Measurements from ENCODE around the gene CENPL.
"Not testable (repeated sequence)": the region's sequence is repeated elsewhere in the genome, so short reads cannot be mapped to it uniquely, and the experiment has no call there.

The CENPL gene

DNA sequence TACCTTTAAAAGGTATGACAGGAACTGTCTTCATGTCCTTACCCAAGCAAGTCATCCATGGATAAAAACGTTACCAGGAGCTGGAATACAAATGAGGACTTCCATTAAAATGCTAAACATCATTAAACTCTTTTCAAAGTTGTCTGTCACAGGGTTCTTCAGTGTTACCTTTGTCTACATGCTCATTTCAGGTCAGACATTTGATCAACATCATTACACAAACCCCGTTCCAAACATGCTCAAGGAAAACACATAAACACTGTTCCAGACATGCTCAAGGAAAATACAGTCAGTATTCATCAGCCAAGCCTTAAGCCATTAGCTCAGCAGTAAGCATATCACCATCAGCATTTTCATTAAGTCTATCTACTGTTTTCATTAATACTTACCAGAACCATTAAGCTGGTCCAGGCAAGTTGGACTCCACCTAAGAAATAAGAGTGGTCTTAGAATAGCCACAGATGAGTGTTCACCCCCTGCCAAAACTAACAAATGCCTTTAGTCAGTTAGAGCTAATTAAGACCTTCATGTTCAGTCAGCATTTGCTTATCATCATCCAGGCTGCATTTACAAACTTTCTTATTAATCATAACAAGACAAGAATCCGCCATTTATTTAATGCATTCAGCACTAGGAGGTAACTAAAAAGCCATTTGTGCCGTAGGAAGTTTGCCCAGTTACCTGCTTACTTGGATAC lies 40.9 kb upstream of the CENPL start:
- Histone ChIP-seq H3K9me3 (ENCODE audit: control insufficient read depth, low read length) (no peaks in the 10 kb centered on the region), H3K27me3 (ENCODE audit: control insufficient read depth, insufficient read depth, low read length, poor library complexity, severe bottlenecking) (no peaks in the 10 kb centered on the region), H3K27ac (ENCODE audit: insufficient read depth, low read depth, low read length, poor library complexity, severe bottlenecking) (no peak overlapping the region), H3K4me1 (ENCODE audit: control insufficient read depth, insufficient read depth, low read length) (peaks cover 12% of the 10 kb centered on the region), H3K4me3 (ENCODE audit: insufficient read depth, low read depth, low read length) (peak overlapping the region; percentile 92), H3K36me3 (ENCODE audit: control insufficient read depth, insufficient read depth, low read length) (peaks cover 32% of the 10 kb centered on the region)
- 52 to 53% methylated on average over 4 of the region's 4 CpGs for WGBS, 2 experiments

DNA sequence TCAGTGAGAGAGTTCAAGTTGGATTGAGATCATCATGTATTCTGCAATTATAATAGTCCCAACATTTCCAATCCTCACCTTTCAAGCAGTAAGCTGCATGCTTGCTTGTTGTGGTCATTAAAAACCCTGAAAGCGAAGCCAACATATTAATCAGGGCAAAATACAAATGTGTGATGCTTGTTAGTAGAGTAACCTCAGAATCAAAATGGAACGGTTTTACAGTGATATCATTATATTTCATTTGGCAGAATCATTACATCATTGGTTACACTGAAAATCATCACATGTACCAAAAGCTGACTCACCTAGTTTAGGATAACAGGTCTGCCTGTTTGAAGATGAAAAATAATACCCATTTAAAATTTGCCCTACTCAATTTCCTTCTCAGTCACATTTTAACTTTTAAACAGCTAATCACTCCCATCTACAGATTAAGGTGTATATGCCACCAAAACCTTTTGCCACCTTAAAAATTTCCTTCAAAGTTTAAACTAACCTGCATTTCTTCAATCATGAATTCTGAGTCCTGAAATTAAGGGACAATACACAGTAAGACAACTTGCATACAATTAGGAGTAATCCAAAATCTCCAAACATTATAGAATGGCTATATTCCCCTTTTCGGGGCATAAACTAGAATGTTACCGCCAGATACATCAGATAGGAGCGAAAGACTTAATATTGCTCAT lies 39.6 kb upstream of the CENPL start:
- peak overlapping the region; percentile 14 for H3K4me3 ChIP-seq (ENCODE audit: insufficient read depth, low read depth, low read length)
- H3K36me3 ChIP-seq (ENCODE audit: control insufficient read depth, insufficient read depth, low read length), result peaks cover 32% of the 10 kb centered on the region
- H3K4me1 ChIP-seq (ENCODE audit: control insufficient read depth, insufficient read depth, low read length), result peaks cover 12% of the 10 kb centered on the region
- H3K27ac ChIP-seq (ENCODE audit: insufficient read depth, low read depth, low read length, poor library complexity, severe bottlenecking), result no peak overlapping the region
- whole genome bisulfite sequencing, 2 experiments, result 94 to 96% methylated on average over 5 of the region's 5 CpGs
- no peaks in the 10 kb centered on the region for H3K9me3 ChIP-seq (ENCODE audit: control insufficient read depth, low read length)
- no peaks in the 10 kb centered on the region for H3K27me3 ChIP-seq (ENCODE audit: control insufficient read depth, insufficient read depth, low read length, poor library complexity, severe bottlenecking)

DNA sequence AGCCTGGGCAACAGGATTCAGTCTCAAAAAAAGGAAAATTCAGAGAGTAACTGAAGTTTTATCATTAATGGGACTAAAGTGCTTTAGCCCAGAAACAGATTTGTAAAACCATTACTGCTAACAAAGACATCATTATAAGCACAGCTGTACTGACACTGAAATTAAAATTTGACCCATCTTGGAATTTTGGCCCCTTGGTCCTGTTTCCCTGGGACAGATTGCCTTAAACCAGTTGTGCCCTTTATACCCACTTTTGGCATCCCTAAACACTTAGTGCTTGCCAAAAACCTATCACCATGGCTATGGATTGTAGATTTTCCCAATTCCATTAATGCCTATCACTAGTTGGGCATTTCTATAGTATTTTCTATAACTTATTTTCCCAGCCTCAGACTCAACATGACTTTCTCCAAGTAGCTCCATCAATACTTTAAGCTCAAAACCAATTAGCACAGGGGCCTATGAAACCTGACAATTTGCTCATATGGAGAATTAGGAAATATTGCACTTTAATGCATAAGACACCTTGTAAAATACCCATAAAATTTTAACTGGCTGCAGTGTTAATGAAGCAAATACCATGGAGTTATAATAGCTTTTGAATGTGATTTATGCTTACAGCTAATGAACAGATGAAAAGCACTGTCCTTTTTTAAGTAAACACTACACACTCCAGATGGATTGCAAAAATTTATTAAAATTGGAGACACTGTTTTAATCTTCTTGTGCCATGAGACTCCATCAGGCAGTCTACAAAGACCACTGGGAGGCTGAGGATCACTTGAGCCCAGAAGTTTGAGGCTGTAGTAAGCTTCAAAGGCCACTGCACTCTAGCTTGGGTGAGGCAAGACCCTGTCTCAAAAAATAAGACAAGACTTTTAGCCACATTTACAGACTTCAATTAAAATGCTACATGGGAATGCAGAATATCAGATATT lies 38.8 kb upstream of the CENPL start:
- Histone ChIP-seq H3K4me3 (ENCODE audit: insufficient read depth, low read depth, low read length) (no peak overlapping the region), H3K36me3 (ENCODE audit: control insufficient read depth, insufficient read depth, low read length) (peaks cover 35% of the 10 kb centered on the region), H3K9me3 (ENCODE audit: control insufficient read depth, low read length) (no peaks in the 10 kb centered on the region), H3K4me1 (ENCODE audit: control insufficient read depth, insufficient read depth, low read length) (peaks cover 12% of the 10 kb centered on the region), H3K27me3 (ENCODE audit: control insufficient read depth, insufficient read depth, low read length, poor library complexity, severe bottlenecking) (no peaks in the 10 kb centered on the region), H3K27ac (ENCODE audit: insufficient read depth, low read depth, low read length, poor library complexity, severe bottlenecking) (peak overlapping the region; percentile 28)

DNA sequence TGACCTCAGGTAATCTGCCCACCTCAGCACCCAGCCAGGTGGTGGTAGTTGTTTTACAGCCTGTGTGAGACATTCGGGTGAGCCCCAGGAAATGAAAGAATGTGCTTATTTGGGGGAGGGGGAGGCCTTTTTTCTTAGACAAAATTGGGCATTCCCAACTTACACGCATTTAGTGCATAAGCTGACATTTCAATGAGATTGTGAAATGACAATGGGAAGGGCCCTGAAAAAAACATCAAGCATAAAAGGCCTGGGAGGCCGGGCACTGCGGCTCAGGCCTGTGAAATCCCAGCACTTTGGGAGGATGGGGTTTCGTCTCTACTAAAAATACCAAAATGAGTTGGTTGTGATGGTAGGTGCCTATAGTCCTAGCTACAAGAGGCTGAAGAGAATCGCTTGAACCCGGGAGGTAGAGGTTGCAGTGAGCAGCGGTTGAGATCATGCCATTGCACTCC lies 38.1 kb upstream of the CENPL start:
- Histone ChIP-seq H3K27me3 (ENCODE audit: control insufficient read depth, insufficient read depth, low read length, poor library complexity, severe bottlenecking) (no peaks in the 10 kb centered on the region), H3K4me1 (ENCODE audit: control insufficient read depth, insufficient read depth, low read length) (peaks cover 12% of the 10 kb centered on the region), H3K27ac (ENCODE audit: insufficient read depth, low read depth, low read length, poor library complexity, severe bottlenecking) (peak overlapping the region; percentile 28), H3K36me3 (ENCODE audit: control insufficient read depth, insufficient read depth, low read length) (peaks cover 42% of the 10 kb centered on the region), H3K9me3 (ENCODE audit: control insufficient read depth, low read length) (no peaks in the 10 kb centered on the region), H3K4me3 (ENCODE audit: insufficient read depth, low read depth, low read length) (no peak overlapping the region)
- 74 to 82% methylated on average over 8 of the region's 8 CpGs for WGBS, 2 experiments

- H3K27me3 ChIP-seq (ENCODE audit: control insufficient read depth, insufficient read depth, low read length, poor library complexity, severe bottlenecking); H3K9me3 ChIP-seq (ENCODE audit: control insufficient read depth, low read length); H3K4me3 ChIP-seq (ENCODE audit: insufficient read depth, low read depth, low read length): not testable (repeated sequence)
- Histone ChIP-seq H3K27ac (ENCODE audit: insufficient read depth, low read depth, low read length, poor library complexity, severe bottlenecking) (peak overlapping the region; percentile 28), H3K4me1 (ENCODE audit: control insufficient read depth, insufficient read depth, low read length) (peaks cover 12% of the 10 kb centered on the region), H3K36me3 (ENCODE audit: control insufficient read depth, insufficient read depth, low read length) (peaks cover 42% of the 10 kb centered on the region)
- 64 to 79% methylated on average over 13 of the region's 13 CpGs for WGBS, 2 experiments
These were observed 37.6 kb upstream of the CENPL start for GRCh38 chr1:173862146-173862768.

- Histone ChIP-seq H3K4me3 (ENCODE audit: insufficient read depth, low read depth, low read length) (no peak overlapping the region), H3K27ac (ENCODE audit: insufficient read depth, low read depth, low read length, poor library complexity, severe bottlenecking) (no peak overlapping the region), H3K27me3 (ENCODE audit: control insufficient read depth, insufficient read depth, low read length, poor library complexity, severe bottlenecking) (no peaks in the 10 kb centered on the region), H3K9me3 (ENCODE audit: control insufficient read depth, low read length) (no peaks in the 10 kb centered on the region), H3K36me3 (ENCODE audit: control insufficient read depth, insufficient read depth, low read length) (peaks cover 42% of the 10 kb centered on the region), H3K4me1 (ENCODE audit: control insufficient read depth, insufficient read depth, low read length) (peaks cover 12% of the 10 kb centered on the region)
- 92 to 94% methylated on average over 7 of the region's 7 CpGs for WGBS, 2 experiments
These were observed 37.1 kb upstream of the CENPL start for GRCh38 chr1:173861731-173862145.

DNA sequence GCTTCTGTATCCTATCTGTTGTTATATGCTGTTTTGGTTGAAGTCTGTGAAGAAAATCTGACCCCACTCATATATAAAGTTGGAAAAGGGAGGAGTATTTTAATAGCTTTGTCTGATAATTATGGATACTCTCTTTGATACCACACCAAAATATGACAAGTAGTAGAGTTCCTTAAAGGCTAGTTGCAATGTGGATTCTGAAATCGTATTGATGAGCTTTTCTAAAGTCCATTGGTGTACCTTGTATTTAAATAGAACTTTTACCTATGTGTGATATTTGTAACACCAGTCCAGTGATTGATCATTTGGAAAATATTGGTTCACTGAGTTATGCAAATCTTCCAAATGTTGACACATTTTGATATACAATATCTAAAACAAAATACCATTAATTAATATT lies 35.4 kb upstream of the CENPL start:
- H3K27ac ChIP-seq (ENCODE audit: insufficient read depth, low read depth, low read length, poor library complexity, severe bottlenecking), result no peak overlapping the region
- peaks cover 40% of the 10 kb centered on the region for H3K36me3 ChIP-seq (ENCODE audit: control insufficient read depth, insufficient read depth, low read length)
- H3K9me3 ChIP-seq (ENCODE audit: control insufficient read depth, low read length), result no peaks in the 10 kb centered on the region
- H3K4me3 ChIP-seq (ENCODE audit: insufficient read depth, low read depth, low read length), result no peak overlapping the region
- peaks cover 5% of the 10 kb centered on the region for H3K4me1 ChIP-seq (ENCODE audit: control insufficient read depth, insufficient read depth, low read length)
- H3K27me3 ChIP-seq (ENCODE audit: control insufficient read depth, insufficient read depth, low read length, poor library complexity, severe bottlenecking), result no peaks in the 10 kb centered on the region
- whole genome bisulfite sequencing, 2 experiments, result 100% methylated on average over 1 of the region's 1 CpG

DNA sequence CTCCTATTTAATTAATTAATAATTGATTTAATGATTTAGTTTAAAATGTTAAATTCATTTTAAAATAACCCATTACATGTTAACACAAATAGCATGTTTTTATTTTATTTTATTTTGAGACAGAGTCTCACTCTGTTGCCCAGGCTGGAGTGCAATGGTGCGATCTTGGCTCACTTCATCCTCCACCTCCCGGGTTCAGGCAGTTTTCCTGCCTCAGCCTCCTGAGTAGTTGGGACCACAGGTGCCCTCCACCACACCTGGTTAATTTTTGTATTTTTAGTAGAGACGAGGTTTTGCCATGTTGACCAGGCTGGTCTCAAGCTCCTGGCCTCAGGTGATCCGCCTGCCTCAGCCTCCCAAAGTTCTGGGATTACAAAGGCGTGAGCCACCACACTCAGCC lies 34.9 kb upstream of the CENPL start:
- 93 to 96% methylated on average over 4 to 5 of the region's 5 CpGs for WGBS, 2 experiments
- peaks cover 35% of the 10 kb centered on the region for H3K36me3 ChIP-seq (ENCODE audit: control insufficient read depth, insufficient read depth, low read length)

GRCh38 chr1:173857363-173857917 lies 32.8 kb upstream of the CENPL start:
- no peak overlapping the region for H3K4me3 ChIP-seq (ENCODE audit: insufficient read depth, low read depth, low read length)
- 89 to 98% methylated on average over 3 to 4 of the region's 4 CpGs for WGBS, 2 experiments
- no peak overlapping the region for H3K27ac ChIP-seq (ENCODE audit: insufficient read depth, low read depth, low read length, poor library complexity, severe bottlenecking)
- no peaks in the 10 kb centered on the region for H3K4me1 ChIP-seq (ENCODE audit: control insufficient read depth, insufficient read depth, low read length)
- H3K36me3 ChIP-seq (ENCODE audit: control insufficient read depth, insufficient read depth, low read length), result peaks cover 24% of the 10 kb centered on the region
- no peaks in the 10 kb centered on the region for H3K9me3 ChIP-seq (ENCODE audit: control insufficient read depth, low read length)
- H3K27me3 ChIP-seq (ENCODE audit: control insufficient read depth, insufficient read depth, low read length, poor library complexity, severe bottlenecking), result no peaks in the 10 kb centered on the region

More for the DNA sequence above, 34.9 kb upstream of the CENPL start:
- not testable (repeated sequence) for H3K27ac ChIP-seq (ENCODE audit: insufficient read depth, low read depth, low read length, poor library complexity, severe bottlenecking); H3K9me3 ChIP-seq (ENCODE audit: control insufficient read depth, low read length); H3K4me1 ChIP-seq (ENCODE audit: control insufficient read depth, insufficient read depth, low read length); H3K27me3 ChIP-seq (ENCODE audit: control insufficient read depth, insufficient read depth, low read length, poor library complexity, severe bottlenecking); H3K4me3 ChIP-seq (ENCODE audit: insufficient read depth, low read depth, low read length)
